ENCODE data around the gene ITGA2.

GRCh38 chr5:53087171-53087570 lies 98.0 kb downstream of the ITGA2 start:
- no peak for TF ChIP-seq SIN3A (IDR thresholded peaks at IDR 0.05; ENCODE audit: borderline replicate concordance, insufficient read depth, low read length)
- no peak for TF ChIP-seq POLR2AphosphoS5 (IDR thresholded peaks at IDR 0.05; ENCODE audit: low read depth, low read length)
- TF ChIP-seq TAF1 (IDR thresholded peaks at IDR 0.05; ENCODE audit: borderline replicate concordance, insufficient read depth, low read length), result no peak
- TF ChIP-seq FOXP2 (optimal IDR thresholded peaks at IDR 0.05; ENCODE audit: borderline replicate concordance, extremely low read depth, extremely low read length, insufficient read depth), result no peak

All from PFSK-1 (cell line).